Stimulated activated CD8-positive, alpha-beta memory T cell treated with anti-CD3 and anti-CD28 coated beads, Interleukin-7, amount 100 ng/mL, for 1 hour (primary cell): Measurements from ENCODE around the gene FTCD.
"Not testable (repeated sequence)": the region's sequence is repeated elsewhere in the genome, so short reads cannot be mapped to it uniquely, and the experiment has no call there.

ENCODE experiments used
- DNase-seq, 2 donors: peaks; one replicate each; pipeline ENCODE4 v3.0.0-alpha.2; 2020; ENCODE audit warnings: low read depth in 2 of 2

Gene FTCD

DNA sequence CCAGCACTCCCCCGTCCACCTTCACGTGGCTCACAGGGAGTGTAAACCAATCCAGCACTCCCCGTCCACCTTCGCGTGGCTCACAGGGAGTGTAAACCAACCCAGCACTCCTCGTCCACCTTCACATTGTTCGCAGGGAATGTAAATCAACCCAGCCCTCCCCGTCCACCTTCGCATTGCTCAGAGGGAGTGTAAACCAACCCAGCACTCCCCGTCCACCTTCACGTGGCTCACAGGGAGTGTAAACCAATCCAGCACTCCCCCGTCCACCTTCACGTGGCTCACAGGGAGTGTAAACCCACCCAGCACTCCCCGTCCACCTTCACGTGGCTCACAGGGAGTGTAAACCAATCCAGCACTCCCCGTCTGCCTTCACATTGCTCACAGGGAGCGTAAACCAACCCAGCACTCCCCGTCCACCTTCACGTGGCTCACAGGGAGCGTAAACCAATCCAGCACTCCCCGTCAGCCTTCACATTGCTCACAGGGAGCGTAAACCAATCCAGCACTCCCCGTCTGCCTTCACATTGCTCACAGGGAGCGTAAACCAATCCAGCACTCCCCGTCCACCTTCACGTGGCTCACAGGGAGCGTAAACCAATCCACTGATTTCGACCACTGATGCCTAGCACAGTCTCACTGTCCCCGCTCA lies 14.9 kb downstream of the FTCD start:
- not testable (repeated sequence) for DNase-seq

DNA sequence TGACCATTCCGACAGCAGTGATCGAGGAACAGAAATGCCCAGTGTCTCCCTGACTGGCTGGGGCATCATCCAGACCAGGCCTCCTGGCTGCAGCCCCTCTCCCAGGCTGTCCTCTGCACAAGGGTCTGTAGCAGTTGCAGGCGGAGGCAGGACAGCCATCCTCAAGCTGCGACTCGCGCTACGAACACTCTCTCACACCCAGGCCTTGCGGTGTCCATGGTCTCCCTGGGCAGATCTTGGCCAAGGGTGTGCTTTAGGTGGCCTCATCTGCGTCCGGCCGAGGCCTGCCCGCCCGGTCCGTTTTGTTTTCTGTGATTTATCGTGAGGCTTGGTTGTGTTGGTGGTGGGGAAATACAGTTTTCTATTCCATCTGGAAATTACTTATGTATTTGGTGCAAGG lies 15.7 kb downstream of the FTCD start:
- DNase-seq: no peak

DNA sequence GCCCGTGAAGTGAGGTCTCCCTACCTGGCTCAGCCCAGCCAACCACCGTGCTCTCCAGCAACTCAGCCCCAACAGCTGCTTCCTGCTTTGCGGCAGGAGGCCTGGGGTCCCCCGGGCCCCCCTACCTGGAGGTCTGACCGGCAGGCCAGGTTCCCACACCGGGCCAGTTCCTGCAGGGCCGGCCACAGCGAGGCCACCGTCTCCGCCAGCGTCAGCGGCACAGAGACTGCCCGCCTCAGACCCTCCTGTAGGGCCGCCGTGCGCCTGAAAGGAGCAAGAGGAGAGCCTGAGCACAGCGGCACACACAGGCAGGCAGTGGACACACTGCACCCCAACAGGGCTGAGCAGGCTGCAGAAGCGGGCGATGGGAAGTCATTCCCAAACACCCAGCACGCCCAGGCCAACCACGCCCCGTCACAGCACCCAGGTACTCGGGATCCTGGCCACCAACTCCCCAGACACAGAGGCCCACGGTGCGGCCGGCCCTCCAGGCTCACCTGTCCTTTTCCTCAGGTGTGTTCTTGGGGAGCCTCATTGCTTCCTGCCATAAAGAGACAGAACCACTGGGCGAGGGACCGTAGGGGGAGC lies 16.9 kb downstream of the FTCD start:
- no peak for DNase-seq

DNA sequence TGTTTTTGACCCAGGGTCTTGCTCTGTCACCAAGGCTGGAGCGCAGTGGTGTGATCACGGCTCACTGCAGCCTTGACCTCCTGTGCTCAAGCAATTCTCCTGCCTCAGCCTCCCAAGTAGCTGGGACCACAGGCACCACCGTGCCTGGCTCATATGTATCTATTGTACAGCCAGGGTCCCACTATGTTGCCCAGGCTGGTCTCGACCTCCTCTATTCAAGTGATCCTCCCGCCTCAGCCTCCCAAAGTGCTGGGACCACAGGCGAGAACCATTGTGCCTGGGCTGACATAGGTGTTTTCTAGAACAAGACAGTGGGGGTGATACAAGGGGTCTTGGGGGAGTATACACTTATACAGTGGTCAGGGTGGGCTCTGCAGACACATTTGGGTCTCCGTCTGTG lies 17.5 kb downstream of the FTCD start:
- DNase-seq: no peak

- no peak for DNase-seq
Measured at GRCh38 chr21:46136739-46137349, 18.5 kb downstream of the FTCD start.

DNA sequence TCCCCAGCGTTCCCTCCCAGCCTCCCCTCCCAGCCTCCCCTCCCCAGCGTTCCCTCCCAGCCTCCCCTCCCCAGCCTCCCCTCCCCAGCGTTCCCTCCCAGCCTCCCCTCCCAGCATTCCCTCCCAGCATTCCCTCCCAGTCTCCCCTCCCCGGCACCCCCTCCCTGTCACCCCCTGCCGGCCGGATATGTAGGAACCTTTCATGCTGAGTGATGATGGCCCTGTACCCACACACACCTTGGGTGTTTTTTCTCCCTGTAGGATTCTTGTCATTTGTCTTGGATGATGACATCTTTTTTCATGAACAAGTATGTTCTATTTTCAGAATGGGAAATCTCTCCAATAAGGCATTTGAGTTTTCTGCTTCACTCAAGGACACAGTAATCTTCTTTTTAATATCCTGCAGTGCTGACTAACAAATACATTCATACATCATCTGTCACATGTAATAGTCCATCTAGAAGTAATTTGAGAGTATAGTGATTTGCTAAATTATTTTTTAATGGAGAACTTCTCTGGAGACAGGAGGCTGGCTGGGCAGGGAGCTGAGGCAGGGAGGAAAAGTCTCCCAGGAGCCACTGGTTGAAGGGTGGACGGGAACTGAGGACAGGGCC lies 19.5 kb downstream of the FTCD start:
- no peak for DNase-seq

GRCh38 chr21:46131838-46132651 lies 23.3 kb downstream of the FTCD start:
- no peak for DNase-seq

DNA sequence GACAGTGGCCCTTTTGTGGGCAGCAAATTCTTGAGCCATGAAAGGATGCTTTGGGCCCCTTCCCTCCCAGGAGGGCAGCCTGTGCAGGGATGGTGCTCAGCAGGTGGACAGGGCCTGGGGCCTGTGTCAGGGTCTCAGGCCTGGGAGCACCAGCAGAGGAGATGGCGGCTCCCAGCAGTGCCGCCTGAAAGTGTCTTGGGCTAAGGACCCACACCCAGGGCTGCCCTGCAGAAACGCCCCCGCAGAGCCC lies 23.9 kb downstream of the FTCD start:
- no peak for DNase-seq

DNA sequence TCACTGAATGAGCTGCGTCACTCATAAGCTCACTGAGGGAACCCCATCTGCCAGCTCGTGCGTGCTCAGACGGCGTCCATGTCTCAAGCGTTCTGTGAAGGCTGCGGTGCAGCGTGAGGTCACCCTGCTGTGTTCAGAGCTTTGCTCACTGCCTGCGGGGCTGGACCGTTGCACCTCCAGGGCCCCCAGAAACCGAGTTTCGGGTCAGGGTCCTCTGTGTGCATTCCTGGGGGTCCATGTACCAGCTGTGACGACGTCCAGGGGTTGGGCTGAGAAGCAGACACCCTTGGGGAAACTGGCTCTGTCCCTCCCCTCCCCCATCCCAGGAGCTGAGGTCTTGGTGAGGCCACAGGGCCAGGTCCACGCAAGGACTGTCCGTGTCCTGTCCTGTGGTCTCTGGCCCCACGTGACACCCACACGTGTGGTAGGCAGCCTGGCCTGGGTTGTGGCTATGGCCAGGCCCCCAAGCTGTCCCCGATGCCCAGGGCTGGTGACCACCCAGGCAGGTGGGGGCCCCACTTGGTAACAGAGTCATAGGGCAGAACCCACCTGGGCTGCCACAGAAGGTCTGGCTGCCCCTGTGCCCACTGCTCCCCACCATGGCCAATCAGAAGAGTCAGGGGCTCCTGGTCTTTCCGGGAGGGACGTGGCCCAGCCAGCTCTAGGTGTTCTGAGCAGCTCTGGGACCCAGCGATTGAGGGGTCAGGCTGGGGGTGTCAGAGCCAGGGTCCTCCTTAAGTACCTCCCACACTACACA lies 24.4 kb downstream of the FTCD start:
- no peak for DNase-seq

DNA sequence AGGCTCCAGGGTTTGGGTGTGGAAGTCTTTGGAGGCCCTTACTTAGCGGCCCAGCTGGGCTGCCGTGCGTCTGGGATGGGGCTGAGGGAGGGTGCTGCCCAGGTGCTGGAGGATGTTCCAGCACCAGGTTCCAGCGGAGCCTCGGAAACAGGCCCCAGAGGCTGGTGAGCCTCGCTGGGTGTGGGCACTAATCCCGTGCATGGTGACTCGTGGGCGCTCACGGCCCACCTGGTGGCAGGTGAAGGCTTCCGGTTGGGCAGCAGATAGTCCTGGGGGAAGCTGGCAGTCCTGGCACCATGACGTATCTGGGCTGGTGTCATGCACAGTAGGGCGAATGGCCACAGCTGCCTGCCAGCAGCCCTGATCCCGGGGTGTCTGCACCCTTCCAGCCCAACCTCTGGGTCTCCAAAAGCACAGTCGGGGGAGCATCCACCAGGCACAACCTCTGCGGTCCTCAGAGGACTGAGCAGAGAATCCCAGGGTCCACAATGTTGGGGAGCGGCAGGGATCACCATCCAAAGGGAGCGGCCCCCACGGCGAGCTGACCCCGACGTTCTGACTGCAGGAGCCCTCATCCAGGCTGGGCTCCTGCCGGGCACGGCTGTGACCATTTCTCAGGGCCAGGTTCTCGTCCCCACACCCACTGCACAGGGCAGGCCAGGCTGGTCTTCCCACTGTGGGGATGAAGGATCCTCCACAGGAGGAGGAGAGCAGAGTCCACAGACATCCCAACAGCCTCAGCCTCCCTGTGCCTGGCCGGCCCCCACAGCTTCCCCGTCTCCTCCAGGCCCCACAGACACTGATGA lies 25.3 kb downstream of the FTCD start:
- no peak for DNase-seq

- no peak for DNase-seq
Measured at GRCh38 chr21:46128933-46129571, 26.3 kb downstream of the FTCD start.

DNA sequence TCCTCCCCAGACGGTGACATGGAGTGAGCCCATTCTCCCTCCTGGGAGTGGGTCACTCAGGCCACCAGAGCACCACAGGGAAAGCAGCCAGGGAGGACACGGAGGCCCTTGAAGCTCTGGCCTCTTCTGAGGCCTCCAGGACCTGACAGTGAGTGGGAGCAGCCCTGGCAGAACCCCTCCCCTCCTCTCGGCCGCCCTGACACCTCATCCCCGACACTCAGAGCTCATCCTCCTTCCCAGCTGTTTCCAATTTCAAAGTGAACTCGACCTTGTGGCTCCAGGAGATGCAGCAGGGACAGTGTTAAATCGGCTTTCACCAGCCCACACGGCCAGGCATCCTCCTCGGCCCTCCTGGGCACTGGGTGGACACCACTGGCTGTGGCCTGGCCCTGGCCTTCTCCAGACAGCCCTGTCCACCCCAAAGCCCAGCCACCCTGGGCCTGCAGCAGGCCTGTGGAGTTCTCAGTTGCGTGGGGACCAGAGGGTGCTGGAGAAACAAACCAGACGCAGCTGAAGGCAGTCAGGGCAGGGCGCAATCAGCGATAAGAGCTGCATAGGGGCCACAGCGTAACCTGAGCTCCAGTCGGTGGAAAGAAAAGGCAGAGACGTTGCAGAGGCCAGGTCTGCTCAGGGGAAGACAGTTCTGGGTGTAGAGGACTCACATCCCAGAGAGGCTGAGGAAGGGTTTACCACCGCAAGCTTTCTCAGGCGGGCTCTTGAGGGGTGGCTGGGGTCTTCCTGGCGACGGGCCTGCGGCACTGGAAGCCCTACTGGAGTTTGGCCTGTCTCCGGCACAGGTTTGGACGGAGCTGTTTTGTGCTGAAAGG lies 27.1 kb downstream of the FTCD start:
- DNase-seq: no peak

DNA sequence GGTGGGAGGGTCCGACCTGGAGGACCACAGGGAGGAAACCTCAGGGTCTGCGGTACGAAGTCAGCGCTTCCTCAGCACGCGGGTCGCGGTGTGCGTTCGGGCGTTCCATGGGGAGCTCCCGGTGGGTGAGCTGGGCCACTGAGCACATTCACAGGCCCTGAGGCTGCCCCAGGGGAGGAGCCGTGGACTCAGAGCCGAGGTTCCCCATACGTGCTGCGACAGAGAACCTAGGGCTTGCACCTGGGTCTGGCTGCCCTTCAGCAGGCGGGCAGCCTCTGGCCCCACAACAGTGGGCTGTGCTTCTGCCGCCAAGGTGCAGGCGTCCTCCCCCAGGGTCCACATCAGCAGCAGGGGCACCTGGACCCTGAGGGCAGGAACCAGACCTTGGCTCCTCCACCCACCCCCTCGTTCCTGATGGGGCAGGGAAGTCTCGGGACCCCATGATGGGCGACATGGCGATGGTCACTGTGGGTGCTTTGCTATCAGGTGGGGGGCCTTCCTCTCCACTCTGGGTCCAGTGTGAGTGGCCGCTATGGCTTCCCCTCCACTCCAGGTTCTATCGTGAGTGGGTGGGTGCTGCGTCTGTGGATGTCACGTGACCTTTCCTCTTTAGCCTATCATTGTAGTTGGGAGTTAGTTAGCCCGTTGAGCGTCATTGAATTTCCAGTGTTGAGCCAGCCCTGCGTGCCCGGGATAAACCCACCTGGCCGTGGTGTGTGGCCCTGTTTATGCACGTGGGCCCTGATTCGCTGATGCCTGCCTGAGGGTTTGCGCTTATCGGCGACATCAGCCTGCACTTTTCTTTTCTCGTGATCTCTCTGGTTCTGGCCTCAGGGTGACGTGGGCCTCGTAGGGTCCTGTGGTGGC lies 27.9 kb downstream of the FTCD start:
- no peak for DNase-seq

- DNase-seq: no peak
Measured at GRCh38 chr21:46126309-46127238, 28.8 kb downstream of the FTCD start.

GRCh38 chr21:46125846-46126301 lies 29.5 kb downstream of the FTCD start:
- DNase-seq: no peak

GRCh38 chr21:46124926-46125845 lies 30.2 kb downstream of the FTCD start:
- DNase-seq: no peak
